ENCODE data around the gene GALNS.

DNA sequence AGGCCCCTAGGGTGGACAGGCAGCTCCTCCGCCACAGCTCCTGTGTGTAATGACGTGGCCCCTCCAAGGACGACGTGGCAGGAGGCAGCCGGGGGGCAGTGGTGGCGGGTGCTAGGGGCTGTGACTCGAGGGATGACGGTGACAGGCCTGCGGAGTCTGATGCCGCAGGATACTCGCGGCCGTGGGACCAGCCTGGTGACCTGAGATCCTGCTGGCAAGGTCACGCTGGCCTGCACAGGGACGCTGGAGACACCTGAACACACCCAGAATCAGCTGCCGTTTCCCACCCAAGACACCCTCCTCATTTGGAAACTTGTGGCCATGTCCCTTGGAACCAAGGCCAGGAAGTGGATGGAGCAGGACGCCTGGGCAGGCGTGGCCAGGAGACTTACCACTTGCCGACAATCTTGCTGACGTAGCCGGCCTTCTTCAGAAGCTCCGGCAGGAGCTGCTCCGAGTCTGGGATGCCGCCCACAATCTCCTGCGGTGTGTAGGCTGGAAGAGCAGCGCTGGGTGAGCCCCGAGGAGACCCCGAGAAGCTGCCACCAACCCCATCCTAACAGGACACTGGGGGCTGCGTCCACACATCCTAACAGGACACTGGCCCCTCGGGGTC, 16.0 kb downstream of the GALNS start:
- TF ChIP-seq, protein P1, sequence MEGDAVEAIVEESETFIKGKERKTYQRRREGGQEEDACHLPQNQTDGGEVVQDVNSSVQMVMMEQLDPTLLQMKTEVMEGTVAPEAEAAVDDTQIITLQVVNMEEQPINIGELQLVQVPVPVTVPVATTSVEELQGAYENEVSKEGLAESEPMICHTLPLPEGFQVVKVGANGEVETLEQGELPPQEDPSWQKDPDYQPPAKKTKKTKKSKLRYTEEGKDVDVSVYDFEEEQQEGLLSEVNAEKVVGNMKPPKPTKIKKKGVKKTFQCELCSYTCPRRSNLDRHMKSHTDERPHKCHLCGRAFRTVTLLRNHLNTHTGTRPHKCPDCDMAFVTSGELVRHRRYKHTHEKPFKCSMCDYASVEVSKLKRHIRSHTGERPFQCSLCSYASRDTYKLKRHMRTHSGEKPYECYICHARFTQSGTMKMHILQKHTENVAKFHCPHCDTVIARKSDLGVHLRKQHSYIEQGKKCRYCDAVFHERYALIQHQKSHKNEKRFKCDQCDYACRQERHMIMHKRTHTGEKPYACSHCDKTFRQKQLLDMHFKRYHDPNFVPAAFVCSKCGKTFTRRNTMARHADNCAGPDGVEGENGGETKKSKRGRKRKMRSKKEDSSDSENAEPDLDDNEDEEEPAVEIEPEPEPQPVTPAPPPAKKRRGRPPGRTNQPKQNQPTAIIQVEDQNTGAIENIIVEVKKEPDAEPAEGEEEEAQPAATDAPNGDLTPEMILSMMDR (IDR thresholded peaks at IDR 0.05 in 8 of 11, conservative IDR thresholded peaks at IDR 0.05 in 3 of 11) = no peak
- TF ChIP-seq POLR2A (IDR thresholded peaks at IDR 0.05) = no peak
- TF ChIP-seq POLR2AphosphoS5 (IDR thresholded peaks at IDR 0.05) = no peak
